ENCODE data around the gene CSNK2A2. TPM values are rescaled to one million over a fixed set of nuclear protein-coding genes. Genes with fewer than 3 reads are reported as not detected.
A peak's percentile ranks its signal among the peaks of the same experiment; 100 is the strongest.

CSNK2A2 gene
- 30.2 TPM for polyA plus RNA-seq (2012; ENCODE audit: insufficient read depth, insufficient read length, low read depth)

- peak within 1 kb of the TSS; percentile 86 for H3K4me3 ChIP-seq (ENCODE audit: low read depth, low read length)
- peak; percentile 86 for DNase-seq
- no peaks in the 10 kb centered on the region for H3K9me3 ChIP-seq
- H3K36me3 ChIP-seq: peaks cover 28% of the 10 kb centered on the region
- no peaks in the 10 kb centered on the region; the same call in 1 of the 2 replicates for H3K4me1 ChIP-seq
- H3K27me3 ChIP-seq: peaks cover 3% of the 10 kb centered on the region; the same call in 1 of the 2 replicates
- TF ChIP-seq, protein P1, sequence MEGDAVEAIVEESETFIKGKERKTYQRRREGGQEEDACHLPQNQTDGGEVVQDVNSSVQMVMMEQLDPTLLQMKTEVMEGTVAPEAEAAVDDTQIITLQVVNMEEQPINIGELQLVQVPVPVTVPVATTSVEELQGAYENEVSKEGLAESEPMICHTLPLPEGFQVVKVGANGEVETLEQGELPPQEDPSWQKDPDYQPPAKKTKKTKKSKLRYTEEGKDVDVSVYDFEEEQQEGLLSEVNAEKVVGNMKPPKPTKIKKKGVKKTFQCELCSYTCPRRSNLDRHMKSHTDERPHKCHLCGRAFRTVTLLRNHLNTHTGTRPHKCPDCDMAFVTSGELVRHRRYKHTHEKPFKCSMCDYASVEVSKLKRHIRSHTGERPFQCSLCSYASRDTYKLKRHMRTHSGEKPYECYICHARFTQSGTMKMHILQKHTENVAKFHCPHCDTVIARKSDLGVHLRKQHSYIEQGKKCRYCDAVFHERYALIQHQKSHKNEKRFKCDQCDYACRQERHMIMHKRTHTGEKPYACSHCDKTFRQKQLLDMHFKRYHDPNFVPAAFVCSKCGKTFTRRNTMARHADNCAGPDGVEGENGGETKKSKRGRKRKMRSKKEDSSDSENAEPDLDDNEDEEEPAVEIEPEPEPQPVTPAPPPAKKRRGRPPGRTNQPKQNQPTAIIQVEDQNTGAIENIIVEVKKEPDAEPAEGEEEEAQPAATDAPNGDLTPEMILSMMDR (IDR thresholded peaks at IDR 0.05; ENCODE audit: low read depth, low read length): peak; percentile 31; the same call in 1 of the 2 replicates
These were observed at the start of gene CSNK2A2 for GRCh38 chr16:58198022-58198683. Gene CSNK2A2 (minus strand): TSS chr16:58198106. CDS start chr16:58197736, 370 bp downstream.

DNA sequence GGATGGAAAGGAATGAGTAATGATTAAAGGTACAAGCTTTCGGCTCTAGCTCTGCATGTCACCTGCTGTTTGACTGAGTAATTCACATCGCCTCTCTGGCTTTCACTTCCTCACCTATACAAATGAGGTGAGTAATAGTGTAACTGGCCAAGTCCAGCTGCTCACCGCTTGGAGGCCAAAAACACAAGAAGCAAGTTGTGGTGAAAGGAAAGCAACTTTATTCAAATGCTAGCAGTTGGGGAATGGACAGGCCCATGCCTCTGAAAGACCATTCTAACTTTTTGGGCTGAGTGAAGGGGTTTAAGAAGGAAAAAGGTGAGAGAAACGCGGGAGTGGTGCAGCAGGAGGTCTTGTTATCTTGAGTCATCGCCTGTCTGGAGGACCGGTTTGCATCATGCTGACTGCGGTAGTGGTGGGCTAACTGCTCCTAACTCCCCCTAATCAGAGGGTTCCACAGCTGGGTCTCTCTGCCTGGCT is 45.7 kb upstream of the CSNK2A2 start:
- H3K4me1 ChIP-seq: no peaks in the 10 kb centered on the region
- no peak overlapping the region for H3K4me3 ChIP-seq (ENCODE audit: low read depth, low read length)
- TF ChIP-seq, protein P1 (IDR thresholded peaks at IDR 0.05; ENCODE audit: low read depth, low read length): no peak
- no peaks in the 10 kb centered on the region for H3K36me3 ChIP-seq
- no peak for DNase-seq
- peaks cover 46% of the 10 kb centered on the region for H3K27me3 ChIP-seq
- H3K9me3 ChIP-seq: no peaks in the 10 kb centered on the region

DNA sequence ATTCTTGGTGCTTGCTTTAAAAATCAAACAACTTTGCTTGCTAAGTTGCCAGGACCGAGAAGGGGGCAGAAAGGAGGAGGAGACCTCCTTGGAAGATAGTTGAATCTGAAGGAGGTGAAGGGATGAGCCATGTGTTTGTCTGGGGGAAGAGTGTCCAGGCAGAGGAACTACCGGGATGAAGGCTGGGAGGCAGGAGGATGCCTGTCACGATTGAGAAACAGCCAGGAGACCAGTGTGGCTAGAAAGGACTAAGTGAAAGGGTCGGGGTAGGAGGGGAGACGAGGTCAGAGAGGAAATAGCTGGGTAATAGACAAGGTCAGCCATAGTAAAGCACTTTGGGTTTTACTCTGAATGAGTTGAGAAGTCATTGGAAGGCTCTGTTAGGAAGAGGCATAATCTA is 38.9 kb upstream of the CSNK2A2 start:
- peaks cover 47% of the 10 kb centered on the region for H3K27me3 ChIP-seq
- no peaks in the 10 kb centered on the region for H3K4me1 ChIP-seq
- no peaks in the 10 kb centered on the region; the same call in 1 of the 2 replicates for H3K9me3 ChIP-seq
- H3K4me3 ChIP-seq (ENCODE audit: low read depth, low read length): no peak overlapping the region
- no peaks in the 10 kb centered on the region for H3K36me3 ChIP-seq
- TF ChIP-seq, protein P1 (IDR thresholded peaks at IDR 0.05; ENCODE audit: low read depth, low read length): no peak
- DNase-seq: no peak

GRCh38 chr16:58236231-58236690 is 38.4 kb upstream of the CSNK2A2 start:
- peak; percentile 83 for DNase-seq
- peaks cover 42% of the 10 kb centered on the region for H3K27me3 ChIP-seq

GRCh38 chr16:58235663-58236062 is 37.8 kb upstream of the CSNK2A2 start:
- Histone ChIP-seq H3K27me3 (peaks cover 42% of the 10 kb centered on the region), H3K9me3 (no peaks in the 10 kb centered on the region; the same call in 1 of the 2 replicates), H3K4me1 (no peaks in the 10 kb centered on the region), H3K4me3 (ENCODE audit: low read depth, low read length) (peak overlapping the region; percentile 60; the same call in 1 of the 2 replicates), H3K36me3 (no peaks in the 10 kb centered on the region)
- DNase-seq: no peak
- TF ChIP-seq, protein P1 (IDR thresholded peaks at IDR 0.05; ENCODE audit: low read depth, low read length): no peak

More at GRCh38 chr16:58236231-58236690, 38.4 kb upstream of the CSNK2A2 start:
- Histone ChIP-seq H3K4me3 (ENCODE audit: low read depth, low read length) (peak overlapping the region; percentile 60), H3K4me1 (no peaks in the 10 kb centered on the region), H3K9me3 (no peaks in the 10 kb centered on the region; the same call in 1 of the 2 replicates), H3K36me3 (no peaks in the 10 kb centered on the region)
- TF ChIP-seq, protein P1 (IDR thresholded peaks at IDR 0.05; ENCODE audit: low read depth, low read length): no peak
